Measurements from ENCODE around the gene ZGPAT. TPM values are rescaled to one million over a fixed set of nuclear protein-coding genes. Genes with fewer than 3 reads are reported as not detected.

Gene ZGPAT
- total and polyA plus RNA-seq, 2 of the 8 experiments (the other 6 are each of a cell fraction or from before 2014, with no cell fraction given), result 14.5 to 21.4 TPM

DNA sequence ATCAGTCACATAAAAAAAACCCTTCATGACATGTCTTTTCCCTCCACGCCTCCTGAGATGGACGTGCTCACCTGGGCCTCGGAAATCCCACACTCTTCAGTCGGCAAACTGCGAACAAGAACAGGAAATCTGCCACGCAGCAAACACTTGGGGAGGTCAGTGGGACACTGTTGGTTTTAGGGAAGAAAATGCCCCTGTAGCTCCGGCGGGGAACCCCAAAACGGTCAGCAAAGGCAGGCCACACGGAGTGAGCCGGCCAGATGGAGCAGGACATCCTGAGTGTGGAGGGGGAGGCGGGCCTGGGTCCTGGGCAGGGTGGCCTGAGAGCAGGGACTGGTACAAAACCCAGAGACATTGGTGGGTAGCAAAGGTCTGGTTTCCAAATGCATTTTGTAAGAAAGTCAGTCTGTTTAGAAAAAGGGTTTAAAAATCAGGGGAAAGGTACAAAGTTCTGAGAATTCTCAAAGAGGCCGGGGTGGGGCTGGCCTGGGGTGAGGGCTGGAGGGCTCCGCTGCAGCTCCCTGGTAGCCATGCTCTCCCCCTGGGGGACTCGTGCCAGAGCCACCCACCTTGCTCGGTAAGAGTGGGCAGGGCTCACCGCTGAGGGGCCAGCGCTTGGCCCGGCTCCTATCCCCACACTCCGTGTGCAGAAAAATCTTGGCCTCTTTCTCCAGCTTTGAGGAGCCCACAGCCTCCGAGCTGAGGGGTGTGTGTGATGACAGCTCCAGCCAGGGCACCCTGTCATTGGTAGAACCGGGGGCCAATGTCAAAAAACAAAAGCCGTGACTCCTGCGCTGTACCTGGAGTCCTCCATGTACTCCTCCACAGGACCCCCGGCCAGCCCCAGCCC is 37.0 kb downstream of the ZGPAT start:
- no peak overlapping the region for H3K56ac ChIP-seq (replicated peaks; ENCODE audit: insufficient read length, low read depth, low read length)
- H3K9ac ChIP-seq (replicated peaks in 1 of 4; ENCODE audit: extremely low read depth in 1 of 4, low read depth in 3 of 4, low read length in 3 of 4), result no peak overlapping the region
- H2BK20ac ChIP-seq (ENCODE audit: low read length), result no peak overlapping the region
- H3K4ac ChIP-seq (replicated peaks; ENCODE audit: insufficient read length, low read depth, low read length), result no peak overlapping the region
- no peaks in the 10 kb centered on the region for H3K79me2 ChIP-seq (ENCODE audit: control insufficient read depth in 1 of 2, insufficient read depth in 2 of 2, low read length in 2 of 2)
- no peak overlapping the region for H2AK5ac ChIP-seq (ENCODE audit: low read depth, low read length)
- H3K4me2 ChIP-seq (ENCODE audit: insufficient read depth in 1 of 2, low read depth in 2 of 2, low read length in 2 of 2), result no peak overlapping the region
- no peak overlapping the region; the same call in 1 of the 2 replicates for H4K8ac ChIP-seq (ENCODE audit: extremely low read depth, insufficient read depth, low read length)
- no peak for DNase-seq (ENCODE audit: low read depth in 1 of 2, low spot score in 2 of 2)
- peaks cover 6% of the 10 kb centered on the region; the same call in 1 of the 2 replicates for H3K23me2 ChIP-seq (ENCODE audit: low read depth, low read length)
- no peak overlapping the region for H4K5ac ChIP-seq (ENCODE audit: insufficient read length, low read depth, low read length)
- H3K14ac ChIP-seq (ENCODE audit: insufficient read length), result no peak overlapping the region
- H3K36me3 ChIP-seq (ENCODE audit: control insufficient read depth in 2 of 4, insufficient read depth in 4 of 4, low read length in 3 of 4), result peaks cover 0 to 12% (median 6%) of the 10 kb centered on the region in 4 experiments; a peak in 3 of 8 replicates
- 85% methylated on average over 20 of the region's 25 CpGs; no CpG with 5 or more reads in 1 of the 2 experiments for WGBS, 2 experiments (ENCODE audit: extremely low coverage in 1 of 2, insufficient coverage in 1 of 2, insufficient read length in 1 of 2, insufficient replicate concordance in 2 of 2, low coverage in 1 of 2, low lambda C conversion rate in 2 of 2, missing lambda C conversion rate in 1 of 2)
- no peak for FAIRE-seq
- no peak overlapping the region for H3K18ac ChIP-seq (ENCODE audit: extremely low read depth, low read length)
- no peak for TF ChIP-seq RNF2 (IDR thresholded peaks at IDR 0.05; ENCODE audit: borderline replicate concordance, low read depth, low read length, missing control alignments, poor library complexity, severe bottlenecking)
- TF ChIP-seq SIRT6 (IDR thresholded peaks at IDR 0.05; ENCODE audit: low read length), result no peak
- no peak for TF ChIP-seq KDM1A (IDR thresholded peaks at IDR 0.05; ENCODE audit: borderline replicate concordance, low read length)
- TF ChIP-seq, protein P1, sequence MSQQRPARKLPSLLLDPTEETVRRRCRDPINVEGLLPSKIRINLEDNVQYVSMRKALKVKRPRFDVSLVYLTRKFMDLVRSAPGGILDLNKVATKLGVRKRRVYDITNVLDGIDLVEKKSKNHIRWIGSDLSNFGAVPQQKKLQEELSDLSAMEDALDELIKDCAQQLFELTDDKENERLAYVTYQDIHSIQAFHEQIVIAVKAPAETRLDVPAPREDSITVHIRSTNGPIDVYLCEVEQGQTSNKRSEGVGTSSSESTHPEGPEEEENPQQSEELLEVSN (IDR thresholded peaks at IDR 0.05), result no peak
- TF ChIP-seq POU5F1 (IDR thresholded peaks at IDR 0.05; ENCODE audit: low read depth, low read length), result no peak
- H2BK120ac ChIP-seq (replicated peaks; ENCODE audit: low read depth, low read length), result no peak overlapping the region
- H2BK12ac ChIP-seq (ENCODE audit: low read depth, low read length), result no peak overlapping the region
- ChIA-PET CTCF (ENCODE audit: partially characterized antibody) (interaction anchor here (0.6 to 1.2 kb wide), 4 partner anchors 31 to 118 kb away, joined by 3 read pairs; no protein-coding TSS in a partner anchor), POLR2A (ENCODE audit: partially characterized antibody) (interaction anchor here (0.8 to 1.3 kb wide), 2 partner anchors 9 to 120 kb away, joined by 4 read pairs; partner anchors contain the start of genes LIME1 and TPD52L2)
- H2BK5ac ChIP-seq (ENCODE audit: low read depth, low read length), result no peak overlapping the region
- no peaks in the 10 kb centered on the region for H3K9me3 ChIP-seq (ENCODE audit: insufficient read depth in 2 of 2, low read depth in 1 of 2, low read length in 1 of 2)
- peaks cover 0 to 8% (median 7%) of the 10 kb centered on the region in 4 experiments; a peak in 5 of 7 replicates for H3K4me1 ChIP-seq (replicated peaks in 1 of 4; ENCODE audit: control insufficient read depth in 3 of 4, insufficient read depth in 4 of 4, low read length in 3 of 4)
- no peak overlapping the region for H2AFZ ChIP-seq (ENCODE audit: low read length)
- H3K79me1 ChIP-seq (ENCODE audit: low read depth, low read length), result no peaks in the 10 kb centered on the region; the same call in 1 of the 2 replicates
- no peak overlapping the region for H3K27ac ChIP-seq (ENCODE audit: low read depth, low read length)
- H3K23ac ChIP-seq (ENCODE audit: insufficient read length), result no peak overlapping the region
- no peak overlapping the region for H3K4me3 ChIP-seq (ENCODE audit: extremely low read depth in 1 of 4, insufficient read depth in 2 of 4, low read depth in 3 of 4, low read length in 4 of 4)
- H4K20me1 ChIP-seq (replicated peaks in 1 of 2; ENCODE audit: control insufficient read depth in 1 of 2, insufficient read depth in 2 of 2, low read length in 2 of 2), result peaks cover 0 to 3% of the 10 kb centered on the region in 2 experiments
- H3K27me3 ChIP-seq (replicated peaks in 1 of 4; ENCODE audit: control insufficient read depth in 3 of 4, extremely low read depth in 1 of 4, insufficient read depth in 3 of 4, low read length in 3 of 4), result no peaks in the 10 kb centered on the region
- no peak overlapping the region for H4K91ac ChIP-seq (replicated peaks; ENCODE audit: insufficient read length, low read length)
- no peak overlapping the region for H2BK15ac ChIP-seq (ENCODE audit: low read length)

All from H1 (cell line).